HG02973 (cell line): ENCODE measurements around the gene OR9G1.
"Not testable (repeated sequence)": the region's sequence is repeated elsewhere in the genome, so short reads cannot be mapped to it uniquely, and the experiment has no call there.

Experiments used
- ATAC-seq: cut with Tn5 transposase; IDR thresholded peaks from one replicate; pipeline ENCODE4 v1.9.1; 2021; ENCODE audit warnings: moderate library complexity; ENCODE audit not compliant: unreplicated experiment

OR9G1 gene, protein sequence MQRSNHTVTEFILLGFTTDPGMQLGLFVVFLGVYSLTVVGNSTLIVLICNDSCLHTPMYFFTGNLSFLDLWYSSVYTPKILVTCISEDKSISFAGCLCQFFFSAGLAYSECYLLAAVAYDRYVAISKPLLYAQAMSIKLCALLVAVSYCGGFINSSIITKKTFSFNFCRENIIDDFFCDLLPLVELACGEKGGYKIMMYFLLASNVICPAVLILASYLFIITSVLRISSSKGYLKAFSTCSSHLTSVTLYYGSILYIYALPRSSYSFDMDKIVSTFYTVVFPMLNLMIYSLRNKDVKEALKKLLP

DNA sequence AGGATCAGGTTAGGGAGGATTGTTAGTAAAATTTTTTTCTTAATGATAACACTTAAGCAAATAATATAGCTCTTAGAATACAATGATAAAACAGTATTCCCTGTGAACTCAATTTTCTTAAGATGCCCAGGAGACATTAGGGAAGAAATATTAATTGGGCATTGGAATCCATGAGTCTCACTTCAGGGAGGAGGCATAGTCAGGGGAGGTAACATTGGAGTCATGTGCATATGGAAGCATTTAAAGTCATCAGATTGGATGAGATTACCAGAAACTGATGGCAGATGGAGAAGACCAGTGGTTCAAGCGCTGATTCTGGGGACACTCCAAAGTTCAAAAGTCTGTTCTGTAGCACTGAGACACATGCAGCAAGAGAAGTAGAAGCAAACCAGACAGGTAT, at the start of gene OR9G1:
OR9G1 (plus strand) TSS at position 301 of the 400 bp plus-strand sequence. CDS start 1,293 bp downstream, outside the sequence.
- ATAC-seq, result no peak

DNA sequence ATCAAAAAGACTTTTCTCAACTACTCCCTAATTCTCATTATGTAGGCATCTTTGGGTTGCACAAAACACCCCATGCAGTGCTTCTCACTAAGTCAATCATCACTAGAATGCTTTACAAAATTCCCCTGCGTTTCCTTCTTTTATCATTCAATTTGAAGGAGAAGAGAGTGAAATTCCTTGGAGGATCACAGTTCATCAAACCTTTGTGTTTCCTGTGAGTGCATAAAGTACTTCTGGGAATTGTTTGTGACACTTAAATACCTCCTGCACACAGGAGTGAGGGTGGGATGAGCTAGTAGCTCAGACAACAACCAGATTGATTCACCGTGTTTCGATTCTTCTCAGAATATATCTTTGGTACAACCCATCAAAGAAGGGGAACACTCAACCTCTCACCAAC, 39.1 kb upstream of the OR9G1 start:
- no peak for ATAC-seq

DNA sequence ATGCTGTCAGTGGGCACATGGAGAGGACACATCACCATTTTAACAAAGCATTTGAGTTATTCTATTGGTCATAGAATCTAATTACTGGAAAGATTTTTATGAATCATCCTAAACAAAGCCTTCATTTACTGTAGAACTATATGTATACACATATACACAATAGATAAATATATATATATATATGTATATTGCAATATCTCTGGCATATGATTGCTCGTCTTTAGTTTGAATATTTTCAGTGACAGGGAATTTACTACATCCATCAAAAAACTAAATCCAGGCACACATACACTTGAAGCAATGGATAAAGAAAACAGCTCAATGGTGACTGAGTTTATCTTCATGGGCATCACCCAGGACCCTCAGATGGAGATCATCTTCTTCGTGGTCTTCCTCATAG, 35.5 kb upstream of the OR9G1 start, which contains the start of gene OR5AR1:
OR5AR1 (plus strand) TSS at position 301 of the 400 bp plus-strand sequence; CDS start at position 301, 0 bp downstream.
- ATAC-seq, result no peak

DNA sequence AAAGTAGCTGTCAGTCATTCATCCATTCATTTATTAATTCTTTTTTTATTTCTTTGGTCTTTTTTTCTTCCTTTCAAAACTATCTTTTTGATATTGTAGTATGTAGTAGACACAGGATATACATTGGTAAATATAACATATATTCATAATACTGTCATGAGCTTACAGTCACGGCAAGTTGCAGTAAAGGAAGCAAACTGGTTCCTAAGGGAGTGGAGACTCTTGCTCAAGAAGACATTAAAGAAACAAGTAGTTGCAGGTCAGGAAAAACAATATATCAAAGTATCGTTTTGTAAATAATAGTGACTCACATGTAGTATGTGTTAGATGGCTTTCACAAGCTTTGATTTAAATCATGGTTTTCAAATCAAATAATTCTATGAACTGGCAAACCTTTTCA, 27.9 kb upstream of the OR9G1 start:
- no peak for ATAC-seq

DNA sequence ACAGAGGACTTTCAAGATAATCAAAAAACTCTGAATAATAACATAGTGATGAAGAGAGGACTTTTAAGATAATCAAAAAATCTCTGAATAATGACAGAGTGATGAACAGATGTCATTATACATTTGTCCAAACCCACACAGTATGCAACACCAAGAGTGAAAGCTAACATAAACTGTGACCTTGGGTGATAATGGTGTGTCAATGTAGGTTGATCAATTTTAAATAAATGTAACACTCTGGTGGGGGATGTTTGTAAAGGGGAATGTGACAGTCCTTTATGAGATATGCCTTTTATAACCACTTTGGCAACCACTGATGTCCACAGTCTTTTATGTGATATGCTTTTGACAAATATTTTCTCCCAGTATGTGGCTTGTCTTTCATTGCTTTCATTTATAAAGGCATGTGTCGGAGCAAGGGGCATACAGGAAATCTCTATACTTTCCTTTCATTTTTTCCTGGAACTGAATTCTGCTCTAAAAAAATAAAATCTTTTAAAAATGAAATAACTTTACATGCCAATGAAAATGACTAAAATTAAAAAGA, 10.3 kb upstream of the OR9G1 start:
- no peak for ATAC-seq

DNA sequence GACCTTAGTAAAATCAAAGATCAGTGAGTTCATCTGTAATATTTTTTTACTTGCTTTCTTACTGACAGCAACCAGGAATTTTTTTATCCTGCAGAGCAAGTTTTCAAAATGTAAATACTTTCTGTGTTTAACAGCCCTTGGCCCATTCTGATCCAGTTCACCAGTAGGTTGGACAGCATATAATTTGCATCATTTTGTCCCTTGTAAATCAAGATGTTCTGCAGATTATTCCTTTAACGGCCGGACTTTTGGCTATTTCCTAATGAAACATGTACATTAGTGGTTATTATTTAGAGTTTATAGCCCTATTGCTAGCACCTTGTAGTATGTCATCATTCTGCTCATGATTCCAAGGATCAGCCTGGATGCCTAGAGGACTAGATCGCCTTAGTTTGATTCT, 7.7 kb upstream of the OR9G1 start:
- not testable (repeated sequence) for ATAC-seq

DNA sequence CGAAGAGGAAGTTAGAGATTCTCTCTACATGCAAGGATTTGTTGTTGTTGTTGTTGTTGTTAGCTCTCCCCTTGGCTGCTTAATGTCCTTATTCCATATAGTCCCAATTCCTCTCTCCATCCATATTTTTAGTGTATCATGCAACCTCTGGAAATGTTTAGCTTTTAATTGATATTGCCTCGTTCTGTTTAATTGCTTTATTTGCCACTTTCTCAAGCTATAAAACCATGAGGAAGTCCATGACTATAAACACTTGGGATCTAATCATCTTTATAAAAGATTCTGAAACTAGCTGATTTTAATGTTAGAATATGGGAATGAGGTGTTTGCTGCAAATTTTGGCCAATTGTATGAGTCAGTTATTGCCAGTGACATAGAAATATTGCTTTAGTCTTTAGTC, 5.5 kb upstream of the OR9G1 start:
- ATAC-seq, result no peak

DNA sequence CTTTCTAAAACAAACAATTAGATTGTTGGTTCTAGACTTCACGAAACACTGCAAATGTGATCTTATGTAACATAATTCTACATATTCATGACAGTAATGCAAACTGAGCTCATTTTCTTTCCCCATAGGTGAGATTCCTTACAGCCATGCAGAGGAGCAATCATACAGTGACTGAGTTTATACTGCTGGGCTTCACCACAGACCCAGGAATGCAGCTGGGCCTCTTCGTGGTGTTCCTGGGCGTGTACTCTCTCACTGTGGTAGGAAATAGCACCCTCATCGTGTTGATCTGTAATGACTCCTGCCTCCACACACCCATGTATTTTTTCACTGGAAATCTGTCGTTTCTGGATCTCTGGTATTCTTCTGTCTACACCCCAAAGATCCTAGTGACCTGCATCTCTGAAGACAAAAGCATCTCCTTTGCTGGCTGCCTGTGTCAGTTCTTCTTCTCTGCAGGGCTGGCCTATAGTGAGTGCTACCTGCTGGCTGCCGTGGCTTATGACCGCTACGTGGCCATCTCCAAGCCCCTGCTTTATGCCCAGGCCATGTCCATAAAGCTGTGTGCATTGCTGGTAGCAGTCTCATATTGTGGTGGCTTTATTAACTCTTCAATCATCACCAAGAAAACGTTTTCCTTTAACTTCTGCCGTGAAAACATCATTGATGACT, 1.5 kb downstream of the OR9G1 start:
- ATAC-seq, result no peak

DNA sequence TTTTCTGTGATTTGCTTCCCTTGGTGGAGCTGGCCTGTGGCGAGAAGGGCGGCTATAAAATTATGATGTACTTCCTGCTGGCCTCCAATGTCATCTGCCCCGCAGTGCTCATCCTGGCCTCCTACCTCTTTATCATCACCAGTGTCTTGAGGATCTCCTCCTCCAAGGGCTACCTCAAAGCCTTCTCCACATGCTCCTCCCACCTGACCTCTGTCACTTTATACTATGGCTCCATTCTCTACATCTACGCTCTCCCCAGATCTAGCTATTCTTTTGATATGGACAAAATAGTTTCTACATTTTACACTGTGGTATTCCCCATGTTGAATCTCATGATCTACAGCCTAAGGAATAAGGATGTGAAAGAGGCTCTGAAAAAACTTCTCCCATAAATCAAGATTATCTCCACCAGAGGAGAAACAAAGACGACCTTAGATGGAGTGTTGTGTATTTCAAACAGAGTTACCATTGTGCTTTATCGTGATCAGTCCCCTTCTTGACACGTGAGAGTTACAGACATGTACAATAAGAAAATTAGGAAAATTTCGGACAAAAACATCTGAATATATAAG, 2.1 kb downstream of the OR9G1 start:
- no peak for ATAC-seq

DNA sequence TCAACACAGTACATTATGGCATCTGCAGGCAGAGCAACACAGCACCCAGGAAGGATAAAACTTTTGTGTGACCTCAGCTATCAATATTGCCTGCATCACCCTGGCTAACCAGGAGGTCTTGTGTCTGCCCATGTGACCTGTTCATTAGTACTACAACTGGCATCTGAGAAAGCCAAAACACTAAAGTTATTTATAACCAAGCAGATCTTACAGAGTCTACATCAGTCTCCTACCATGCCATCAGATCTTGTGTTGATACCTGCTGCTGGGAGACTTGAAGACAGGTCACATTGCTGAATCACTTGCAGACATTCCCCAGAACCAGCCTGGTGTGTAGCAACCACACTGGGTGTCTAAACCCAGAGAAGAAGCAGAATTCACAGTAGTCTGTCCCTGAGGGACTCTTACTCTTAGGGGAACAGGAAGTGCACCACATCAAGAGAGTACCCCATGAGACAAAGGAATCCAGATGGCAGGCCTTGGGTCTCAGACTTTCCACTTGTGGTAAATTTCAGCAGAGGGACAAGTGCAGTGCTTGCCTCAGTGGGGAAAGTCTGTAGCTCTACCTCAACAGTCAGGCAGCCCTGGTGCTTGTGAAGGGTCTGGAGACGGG, 7.0 kb downstream of the OR9G1 start:
- ATAC-seq, result no peak

DNA sequence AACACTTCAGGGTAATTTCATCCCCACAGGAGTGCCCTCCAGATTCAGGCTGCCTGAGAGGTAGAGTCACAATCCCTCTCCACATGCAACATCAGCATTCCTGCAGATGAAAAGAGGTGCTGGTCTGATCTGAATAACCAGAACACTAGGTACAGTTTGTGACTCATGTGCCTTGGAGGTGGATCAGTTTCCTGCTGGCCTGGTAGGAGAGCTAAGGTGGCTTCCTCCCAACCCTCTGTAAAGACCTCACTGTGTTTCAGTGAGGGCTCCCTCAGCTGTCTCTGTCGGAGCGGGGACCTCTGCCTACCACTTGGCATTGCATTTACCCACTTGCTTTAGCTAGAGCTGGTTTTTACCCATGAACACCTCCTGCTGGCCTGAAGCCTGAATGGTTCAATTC, 7.6 kb downstream of the OR9G1 start:
- no peak for ATAC-seq

DNA sequence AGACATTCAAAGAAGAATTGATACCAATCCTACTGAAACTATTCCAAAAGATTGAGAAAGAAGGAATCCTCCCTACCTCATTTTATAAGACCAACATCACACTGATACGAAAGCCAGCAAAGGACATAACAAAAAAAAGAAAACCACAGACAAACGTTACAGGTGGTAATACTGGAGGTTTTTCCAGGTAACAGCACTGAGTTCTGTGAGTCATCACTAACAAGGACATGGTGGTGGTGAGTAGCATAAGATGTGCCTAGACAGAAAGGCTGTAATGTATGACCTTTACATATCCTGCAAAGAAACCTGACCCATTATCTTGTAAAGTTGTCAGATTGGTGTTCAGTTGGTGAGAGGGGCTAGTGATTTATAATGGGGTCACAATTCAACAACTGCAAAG, 15.3 kb downstream of the OR9G1 start:
- ATAC-seq, result no peak

DNA sequence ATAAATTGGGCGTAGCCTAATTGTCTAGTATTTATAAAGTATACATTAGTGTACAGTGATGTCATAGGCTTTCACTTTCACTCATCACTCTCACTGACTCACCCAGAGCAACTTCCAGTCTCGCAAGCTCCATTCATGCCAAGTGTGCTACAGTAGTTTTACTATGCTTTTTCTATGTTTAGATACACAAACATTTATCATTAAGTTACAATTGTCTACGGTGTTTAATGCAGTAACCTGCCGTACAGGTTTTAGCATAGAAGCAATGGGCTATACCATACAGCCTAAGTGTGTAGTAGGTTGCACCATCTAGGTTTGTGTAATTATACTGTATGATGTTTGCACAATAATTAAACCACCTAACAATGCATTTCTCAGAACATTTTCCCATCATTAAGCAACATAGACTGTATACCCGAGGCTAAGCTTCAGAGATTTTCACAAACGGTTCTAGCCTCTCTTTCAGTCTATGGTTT, 17.5 kb downstream of the OR9G1 start:
- ATAC-seq, result no peak

DNA sequence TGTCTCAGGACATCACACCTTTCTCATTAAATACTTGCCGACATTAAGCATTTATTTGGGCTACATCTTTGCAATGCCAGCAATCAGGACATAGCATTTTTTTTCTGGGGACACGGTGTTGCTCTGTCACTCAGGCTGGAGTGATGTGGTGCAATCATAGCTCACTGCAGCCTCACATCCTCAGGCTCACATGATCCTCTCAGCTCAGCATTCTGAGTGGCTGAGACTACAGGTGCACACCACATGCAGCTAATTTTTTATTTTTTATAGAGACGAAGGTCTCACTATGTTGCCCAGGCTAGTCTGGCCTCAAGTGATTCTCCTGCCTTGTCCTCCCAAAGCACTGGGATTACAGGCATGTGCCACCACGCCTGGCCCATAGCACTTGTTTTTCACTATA, 21.6 kb downstream of the OR9G1 start:
- ATAC-seq, result no peak

DNA sequence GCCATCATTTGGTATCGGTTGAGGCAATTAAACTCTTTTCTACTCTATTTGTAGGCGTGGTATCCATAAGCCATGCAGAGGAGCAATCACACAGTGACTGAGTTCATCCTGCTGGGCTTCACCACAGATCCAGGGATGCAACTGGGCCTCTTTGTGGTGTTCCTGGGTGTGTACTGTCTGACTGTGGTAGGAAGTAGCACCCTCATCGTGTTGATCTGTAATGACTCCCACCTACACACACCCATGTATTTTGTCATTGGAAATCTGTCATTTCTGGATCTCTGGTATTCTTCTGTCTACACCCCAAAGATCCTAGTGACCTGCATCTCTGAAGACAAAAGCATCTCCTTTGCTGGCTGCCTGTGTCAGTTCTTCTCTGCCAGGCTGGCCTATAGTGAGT, 41.2 kb downstream of the OR9G1 start:
- ATAC-seq, result no peak

DNA sequence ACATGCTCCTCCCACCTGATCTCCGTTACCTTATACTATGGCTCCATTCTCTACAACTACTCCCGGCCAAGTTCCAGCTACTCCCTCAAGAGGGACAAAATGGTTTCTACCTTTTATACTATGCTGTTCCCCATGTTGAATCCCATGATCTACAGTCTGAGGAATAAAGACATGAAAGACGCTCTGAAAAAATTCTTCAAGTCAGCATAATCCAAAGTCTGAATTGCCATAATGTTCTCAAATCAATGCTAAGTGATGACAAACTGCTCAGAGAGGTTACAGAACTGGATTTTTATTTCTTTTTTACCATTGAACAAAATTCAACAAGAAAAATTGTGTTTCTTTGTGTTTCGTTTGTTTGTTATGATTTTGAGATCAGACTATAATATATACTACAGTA, 42.0 kb downstream of the OR9G1 start:
- ATAC-seq, result no peak

DNA sequence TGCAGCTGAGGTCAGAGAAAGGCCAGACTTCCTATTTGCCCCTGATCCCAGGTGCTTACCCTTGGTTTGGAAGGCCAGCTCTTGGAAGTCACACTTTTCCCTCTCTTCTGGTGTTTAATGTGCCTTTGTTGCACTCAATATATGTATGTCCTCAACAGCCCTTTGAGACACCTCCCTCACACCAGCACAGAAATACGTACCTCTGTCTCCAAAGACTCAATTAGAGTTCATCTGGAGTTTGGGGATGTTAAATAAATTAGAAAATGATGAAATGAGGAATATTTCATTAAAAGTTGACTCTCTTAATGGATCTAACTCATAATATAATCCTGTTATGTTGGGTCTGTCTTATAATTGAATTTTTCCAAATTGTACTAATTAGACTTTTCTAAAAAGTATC, 49.7 kb downstream of the OR9G1 start, which contains the start of gene OR9G4:
OR9G4 (minus strand) TSS at position 101 of the 400 bp plus-strand sequence. CDS start 4,931 bp downstream, outside the sequence.
- ATAC-seq, result no peak

DNA sequence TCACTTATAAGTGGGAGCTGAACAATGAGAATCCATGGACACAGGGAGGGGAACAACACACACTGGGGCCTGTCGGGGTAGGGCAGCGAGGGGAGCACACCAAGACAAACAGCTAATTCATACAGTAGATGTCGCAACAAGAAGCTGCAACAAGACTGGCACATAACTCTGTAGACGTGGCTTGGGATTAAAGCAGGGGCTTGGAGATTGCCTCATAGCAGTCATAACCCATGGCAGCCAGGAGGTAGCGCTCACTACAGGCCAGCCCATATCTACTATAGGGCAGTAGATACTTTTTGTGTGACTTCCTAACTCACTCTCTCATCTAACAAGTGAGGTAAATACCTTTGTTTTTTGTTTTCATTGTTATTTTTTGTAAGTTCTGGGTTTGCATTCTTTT, 51.3 kb downstream of the OR9G1 start:
- no peak for ATAC-seq

DNA sequence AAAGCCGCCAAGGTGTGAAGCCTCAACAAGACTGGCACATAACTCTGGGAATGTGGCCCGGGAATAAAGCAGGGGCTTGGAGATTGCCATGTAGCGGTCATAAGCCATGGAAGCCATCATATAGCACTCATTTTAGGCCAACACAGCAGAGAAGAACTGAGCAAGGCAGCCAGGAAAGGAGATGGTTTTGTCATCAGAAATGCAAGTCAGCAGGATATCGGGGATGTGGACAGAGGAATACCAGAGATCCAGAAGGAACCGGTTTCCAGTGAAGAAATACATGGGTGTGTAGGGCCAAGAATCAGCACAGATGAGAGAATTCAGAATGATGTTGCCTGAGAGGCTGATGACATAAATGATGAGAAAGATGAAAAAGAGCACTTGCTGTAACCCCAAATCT, 52.6 kb downstream of the OR9G1 start:
- ATAC-seq, result no peak
